ENCODE data around the gene GPX1. TPM values are rescaled to one million over a fixed set of nuclear protein-coding genes. Genes with fewer than 3 reads are reported as not detected.

GPX1 gene
- total RNA-seq, 1 experiment from 2014 or later: 253 TPM

DNA sequence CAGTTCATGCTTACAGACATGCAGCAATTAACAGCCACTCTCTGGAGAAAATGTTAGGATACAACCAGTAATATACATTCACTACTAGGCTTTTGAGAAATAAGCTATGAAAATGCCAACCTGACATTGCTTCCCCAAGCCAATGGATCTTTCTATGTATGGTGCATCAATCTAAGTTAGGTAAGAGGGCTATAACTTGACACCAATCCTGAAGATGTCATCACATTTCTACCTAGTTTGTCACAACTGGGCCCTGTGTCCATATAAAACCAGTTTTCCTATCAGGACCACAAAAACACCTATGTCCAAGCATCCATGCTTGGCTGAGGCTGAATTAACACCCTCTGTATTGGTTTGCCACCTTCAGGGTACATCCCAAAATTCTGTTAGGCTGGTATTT, 13.8 kb upstream of the GPX1 start:
- Histone ChIP-seq H3K4me1 (ENCODE audit: insufficient read depth, low read length) (no peaks in the 10 kb centered on the region), H3K18ac (ENCODE audit: insufficient read length, low read depth, low read length) (no peak overlapping the region), H4K5ac (ENCODE audit: insufficient read length, low read depth, low read length) (no peak overlapping the region), H3K79me1 (ENCODE audit: insufficient read depth, low read depth, low read length, poor library complexity, severe bottlenecking) (peaks cover 16% of the 10 kb centered on the region), H2BK5ac (ENCODE audit: insufficient read length, low read length) (no peak overlapping the region), H3K9me3 (ENCODE audit: control insufficient read depth, low read depth, low read length) (no peaks in the 10 kb centered on the region), H4K91ac (ENCODE audit: insufficient read length, low read depth, low read length) (no peak overlapping the region), H3K23me2 (ENCODE audit: insufficient read length, low read depth, low read length, poor library complexity, severe bottlenecking) (no peaks in the 10 kb centered on the region), H2BK120ac (ENCODE audit: low read depth, low read length, poor library complexity, severe bottlenecking) (no peak overlapping the region), H3T11ph (ENCODE audit: low read length) (no peak overlapping the region), H3K27me3 (ENCODE audit: insufficient read depth, low read length) (no peaks in the 10 kb centered on the region; the same call in 1 of the 2 replicates), H4K8ac (replicated peaks; ENCODE audit: insufficient read length, low read depth, low read length) (no peak overlapping the region), H3K23ac (ENCODE audit: insufficient read length, low read depth, low read length) (no peak overlapping the region), H3K4ac (ENCODE audit: low read depth, low read length) (no peak overlapping the region), H2BK20ac (ENCODE audit: low read depth, low read length, poor library complexity, severe bottlenecking) (no peak overlapping the region), H2BK15ac (ENCODE audit: low read depth, low read length) (no peak overlapping the region), H3K9ac (ENCODE audit: extremely low read depth, insufficient read length, low read length) (no peak overlapping the region), H3K79me2 (ENCODE audit: insufficient read depth, low read length) (peaks cover 2% of the 10 kb centered on the region; the same call in 1 of the 2 replicates), H3K14ac (ENCODE audit: insufficient read depth, low read length) (no peak overlapping the region), H2BK12ac (ENCODE audit: insufficient read length, low read depth, low read length) (no peak overlapping the region), H3K4me2 (ENCODE audit: insufficient read depth, insufficient read length, low read length) (no peak overlapping the region), H3K27ac (ENCODE audit: insufficient read length, low read depth, low read length) (no peak overlapping the region), H4K20me1 (ENCODE audit: control insufficient read depth, insufficient read depth, insufficient read length) (peaks cover 4% of the 10 kb centered on the region), H3K56ac (ENCODE audit: insufficient read length, low read depth, low read length) (no peak overlapping the region), H2AK5ac (ENCODE audit: insufficient read length, low read length) (no peak overlapping the region), H2AFZ (ENCODE audit: low read length) (no peak overlapping the region)
- TF ChIP-seq, protein P1, sequence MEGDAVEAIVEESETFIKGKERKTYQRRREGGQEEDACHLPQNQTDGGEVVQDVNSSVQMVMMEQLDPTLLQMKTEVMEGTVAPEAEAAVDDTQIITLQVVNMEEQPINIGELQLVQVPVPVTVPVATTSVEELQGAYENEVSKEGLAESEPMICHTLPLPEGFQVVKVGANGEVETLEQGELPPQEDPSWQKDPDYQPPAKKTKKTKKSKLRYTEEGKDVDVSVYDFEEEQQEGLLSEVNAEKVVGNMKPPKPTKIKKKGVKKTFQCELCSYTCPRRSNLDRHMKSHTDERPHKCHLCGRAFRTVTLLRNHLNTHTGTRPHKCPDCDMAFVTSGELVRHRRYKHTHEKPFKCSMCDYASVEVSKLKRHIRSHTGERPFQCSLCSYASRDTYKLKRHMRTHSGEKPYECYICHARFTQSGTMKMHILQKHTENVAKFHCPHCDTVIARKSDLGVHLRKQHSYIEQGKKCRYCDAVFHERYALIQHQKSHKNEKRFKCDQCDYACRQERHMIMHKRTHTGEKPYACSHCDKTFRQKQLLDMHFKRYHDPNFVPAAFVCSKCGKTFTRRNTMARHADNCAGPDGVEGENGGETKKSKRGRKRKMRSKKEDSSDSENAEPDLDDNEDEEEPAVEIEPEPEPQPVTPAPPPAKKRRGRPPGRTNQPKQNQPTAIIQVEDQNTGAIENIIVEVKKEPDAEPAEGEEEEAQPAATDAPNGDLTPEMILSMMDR (conservative IDR thresholded peaks at IDR 0.05): no peak
- no peak overlapping the region for H3K27ac Mint-ChIP-seq
- no peak for DNase-seq
- H3K4me3 Mint-ChIP-seq: no peak overlapping the region
- 0 out of 4 replicates have a peak, but pooled peaks cover 0 to under 1% of the 10 kb centered on the region in 2 experiments for H3K4me1 Mint-ChIP-seq
- H3K9me3 Mint-ChIP-seq: no peaks in the 10 kb centered on the region
- H3K27me3 Mint-ChIP-seq (ENCODE audit: low read depth): no peaks in the 10 kb centered on the region
- H3K36me3 Mint-ChIP-seq (ENCODE audit: insufficient read depth in 1 of 3, low read depth in 3 of 3): peaks cover 45 to 68% (median 59%) of the 10 kb centered on the region in 3 experiments
